AML-193 (cell line): ENCODE data around the gene CDH4.
"Not testable (repeated sequence)": the region's sequence is repeated elsewhere in the genome, so short reads cannot be mapped to it uniquely, and the experiment has no call there.

Experiments
- DNase-seq, 2 experiments: peaks; one replicate each; lab custom pipeline; 2025; lab: John Stamatoyannopoulos, UW

CDH4 gene

GRCh38 chr20:61253640-61254511 lies 1.8 kb downstream of the CDH4 start:
- no peak for DNase-seq

- DNase-seq = no peak
Measured at GRCh38 chr20:61254881-61255626, 3.0 kb downstream of the CDH4 start.

- DNase-seq = no peak
Measured at GRCh38 chr20:61256365-61256764, 4.3 kb downstream of the CDH4 start.

- DNase-seq = no peak
Measured at GRCh38 chr20:61256824-61257223, 4.8 kb downstream of the CDH4 start.

GRCh38 chr20:61257611-61258010 lies 5.5 kb downstream of the CDH4 start:
- DNase-seq = no peak

GRCh38 chr20:61259741-61260140 lies 7.7 kb downstream of the CDH4 start:
- no peak for DNase-seq

GRCh38 chr20:61260905-61261304 lies 8.8 kb downstream of the CDH4 start:
- DNase-seq = no peak

- no peak for DNase-seq
Measured at GRCh38 chr20:61262036-61262435, 10.0 kb downstream of the CDH4 start.

- DNase-seq = no peak
Measured at GRCh38 chr20:61262514-61262913, 10.5 kb downstream of the CDH4 start.

- peak; percentile 1 for DNase-seq
Measured at GRCh38 chr20:61263084-61263695, 11.1 kb downstream of the CDH4 start.

- DNase-seq = no peak
Measured at GRCh38 chr20:61263938-61264337, 11.9 kb downstream of the CDH4 start.

- DNase-seq = no peak
Measured at GRCh38 chr20:61267241-61267640, 15.2 kb downstream of the CDH4 start.

GRCh38 chr20:61268024-61268423 lies 16.0 kb downstream of the CDH4 start:
- no peak for DNase-seq

- DNase-seq = no peak
Measured at GRCh38 chr20:61271312-61272231, 19.5 kb downstream of the CDH4 start.

GRCh38 chr20:61273024-61273423 lies 21.0 kb downstream of the CDH4 start:
- not testable (repeated sequence) for DNase-seq

GRCh38 chr20:61273666-61274065 lies 21.6 kb downstream of the CDH4 start:
- not testable (repeated sequence) for DNase-seq

- DNase-seq = no peak
Measured at GRCh38 chr20:61274326-61274725, 22.3 kb downstream of the CDH4 start.

- DNase-seq = no peak
Measured at GRCh38 chr20:61278296-61278695, 26.2 kb downstream of the CDH4 start.

GRCh38 chr20:61279621-61280150 lies 27.6 kb downstream of the CDH4 start:
- DNase-seq = no peak

- no peak for DNase-seq
Measured at GRCh38 chr20:61280217-61280980, 28.3 kb downstream of the CDH4 start.
